Endodermal cell (in vitro differentiated cells): ENCODE measurements around the gene WNK2. TPM values are rescaled to one million over a fixed set of nuclear protein-coding genes. Genes with fewer than 3 reads are reported as not detected.

Source experiments
- DNase-seq: peaks from one replicate; pipeline ENCODE4 v3.0.0-alpha.2; 2017
- H3K27ac ChIP-seq: 2 replicates; pipeline ENCODE4 v1.5.1; 2013; ENCODE audit warnings: mild to moderate bottlenecking, low read depth, low read length, moderate library complexity
- H3K27me3 ChIP-seq: 2 replicates; pipeline ENCODE4 v1.6.1; 2013; ENCODE audit warnings: mild to moderate bottlenecking, low read length, moderate library complexity; ENCODE audit not compliant: insufficient read depth, control insufficient read depth, poor library complexity, severe bottlenecking
- H3K36me3 ChIP-seq: 2 replicates; pipeline ENCODE4 v1.7.0; 2013; ENCODE audit warnings: mild to moderate bottlenecking, low read length, moderate library complexity; ENCODE audit not compliant: control insufficient read depth, insufficient read depth
- H3K4me1 ChIP-seq: one replicate; pipeline ENCODE4 v1.7.0; 2013; ENCODE audit warnings: low read length; ENCODE audit not compliant: control insufficient read depth, insufficient read depth
- H3K4me3 ChIP-seq: 2 replicates; pipeline ENCODE4 v1.5.1; 2013; ENCODE audit warnings: mild to moderate bottlenecking, low read length, moderate library complexity
- H3K9ac ChIP-seq: 2 replicates; pipeline ENCODE4 v1.6.1; 2013; ENCODE audit warnings: mild to moderate bottlenecking, low read length, moderate library complexity; ENCODE audit not compliant: poor library complexity, severe bottlenecking; ENCODE audit errors: extremely low read depth
- H3K9me3 ChIP-seq: 2 replicates; pipeline ENCODE4 v1.6.1; 2013; ENCODE audit warnings: mild to moderate bottlenecking, low read length, moderate library complexity; ENCODE audit not compliant: control insufficient read depth
- H3K27ac Mint-ChIP-seq: 2 replicates; pipeline ENCODE4 v1.8.0; 2020; ENCODE audit warnings: mixed read lengths
- H3K27me3 Mint-ChIP-seq: 2 replicates; pipeline ENCODE4 v1.8.0; 2021; ENCODE audit warnings: mild to moderate bottlenecking, mixed read lengths; ENCODE audit not compliant: insufficient read depth
- H3K36me3 Mint-ChIP-seq: 2 replicates; pipeline ENCODE4 v1.8.0; 2020; ENCODE audit warnings: low read depth, mixed read lengths
- H3K4me1 Mint-ChIP-seq: 2 replicates; pipeline ENCODE4 v1.8.0; 2020; ENCODE audit warnings: mixed read lengths
- H3K4me3 Mint-ChIP-seq: 2 replicates; pipeline ENCODE4 v1.8.0; 2020; ENCODE audit warnings: mild to moderate bottlenecking, moderate library complexity, mixed read lengths
- H3K9me3 Mint-ChIP-seq: 2 replicates; pipeline ENCODE4 v1.8.0; 2020; ENCODE audit warnings: mild to moderate bottlenecking, mixed read lengths
- CTCF ChIP-seq: fragments of 200-600 bp; sonication (generic); conservative IDR thresholded peaks from 2 replicates; pipeline ENCODE4 v1.5.0; 2021; ENCODE audit warnings: antibody characterized with exemption, mild to moderate bottlenecking
- WGBS, 2 experiments: methylation state at CpG; one replicate each; pipeline versions ENCODE4 v1.1.5 to v1.1.7; 2013; ENCODE audit warnings: missing lambda C conversion rate in 2 of 2, mixed read lengths in 1 of 2; ENCODE audit not compliant: insufficient coverage in 1 of 2, insufficient read length in 1 of 2; 5-methylcytosine and 5-hydroxymethylcytosine counted together
- total RNA-seq, 2 donors: library from RNA; stranded (reverse); fragmentation: NEBNext Ultra II Directional in 1 of 2; extraction: Animal tissue kit (Norgen Biotek cat#: 25700) in 1 of 2; gene quantifications; 2 replicates in 1 of 2; 3 replicates in 1 of 2; pipeline ENCODE4 v1.2.1, GENCODE V29; 2021

Gene WNK2
- total RNA-seq, 2 donors from 2014 or later: 46.1 to 48.8 TPM

DNA sequence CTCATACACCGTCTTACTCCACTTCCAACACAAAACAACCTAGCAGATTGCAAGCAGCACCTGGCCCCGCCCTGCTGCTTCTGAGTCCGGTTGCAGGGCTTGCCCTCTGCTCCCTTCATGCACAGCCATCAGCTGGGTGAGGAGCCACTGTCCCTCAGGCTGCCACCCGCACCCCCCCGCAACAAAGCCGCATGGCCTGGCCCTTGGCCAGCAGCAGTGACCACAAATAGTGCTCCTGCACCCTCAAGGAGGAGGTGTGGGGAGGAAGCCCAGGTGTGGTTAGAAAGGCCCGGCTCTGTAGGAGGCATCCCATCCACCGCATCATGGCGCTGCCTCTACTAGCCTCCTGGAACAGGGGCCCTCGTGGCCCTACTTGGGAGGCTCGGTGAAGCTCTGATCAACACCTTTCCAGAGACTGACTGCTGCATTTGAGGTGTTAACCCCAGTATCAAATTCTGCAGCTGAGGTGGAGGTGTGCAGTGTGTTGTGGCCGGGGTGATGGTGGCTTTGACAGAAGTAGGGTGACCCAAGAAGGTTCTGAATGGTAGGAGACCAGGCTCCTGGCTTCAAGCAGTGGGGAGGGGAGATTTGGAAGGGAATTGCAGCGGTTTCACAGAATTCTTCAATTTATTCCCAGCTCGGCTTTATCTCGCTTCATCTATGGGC, 52.7 kb downstream of the WNK2 start:
- H3K9me3 ChIP-seq: no peaks in the 10 kb centered on the region
- Mint-ChIP-seq H3K9me3 (no peaks in the 10 kb centered on the region), H3K36me3 (peaks cover 4% of the 10 kb centered on the region), H3K27ac (no peak overlapping the region), H3K4me1 (no peaks in the 10 kb centered on the region), H3K27me3 (no peaks in the 10 kb centered on the region), H3K4me3 (no peak overlapping the region)
- TF ChIP-seq CTCF: no peak
- no peaks in the 10 kb centered on the region for H3K36me3 ChIP-seq
- no peaks in the 10 kb centered on the region for H3K4me1 ChIP-seq
- no peak overlapping the region for H3K27ac ChIP-seq
- no peaks in the 10 kb centered on the region for H3K27me3 ChIP-seq
- no peak overlapping the region for H3K9ac ChIP-seq
- WGBS, 2 experiments: 91 to 98% methylated on average over 10 to 15 of the region's 15 CpGs
- DNase-seq: no peak
- no peak overlapping the region for H3K4me3 ChIP-seq

DNA sequence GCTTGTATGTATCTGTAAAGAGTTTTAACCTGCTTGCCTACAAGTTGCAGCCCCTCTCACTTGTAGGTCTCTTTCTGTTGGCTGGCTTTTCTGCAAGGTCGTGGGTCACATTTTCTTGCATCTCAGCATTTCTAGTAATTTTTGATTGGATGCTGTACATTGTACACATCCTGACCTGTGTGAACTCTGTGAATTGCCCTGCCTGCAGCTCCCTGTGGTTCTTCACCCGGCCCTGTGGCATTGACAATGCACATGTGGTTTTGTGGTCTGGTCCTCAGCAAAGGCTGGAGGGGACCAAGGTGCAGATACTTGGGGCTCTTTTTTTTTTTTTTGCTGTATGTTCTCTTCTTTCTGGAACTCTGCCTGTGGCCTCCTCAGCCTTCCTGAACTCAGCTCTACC, 53.6 kb downstream of the WNK2 start:
- H3K9me3 Mint-ChIP-seq: no peaks in the 10 kb centered on the region
- no peaks in the 10 kb centered on the region for H3K9me3 ChIP-seq
- 82% methylated on average over 2 of the region's 2 CpGs; no CpG with 5 or more reads in 1 of the 2 experiments for WGBS, 2 experiments
- no peak for DNase-seq
- no peak overlapping the region for H3K27ac ChIP-seq
- H3K4me3 Mint-ChIP-seq: no peak overlapping the region
- H3K4me1 ChIP-seq: no peaks in the 10 kb centered on the region
- H3K4me1 Mint-ChIP-seq: no peaks in the 10 kb centered on the region
- peaks cover 4% of the 10 kb centered on the region for H3K36me3 Mint-ChIP-seq
- no peak overlapping the region for H3K9ac ChIP-seq
- H3K36me3 ChIP-seq: no peaks in the 10 kb centered on the region
- H3K27ac Mint-ChIP-seq: no peak overlapping the region
- TF ChIP-seq CTCF: no peak
- H3K27me3 Mint-ChIP-seq: no peaks in the 10 kb centered on the region
- no peaks in the 10 kb centered on the region for H3K27me3 ChIP-seq
- H3K4me3 ChIP-seq: no peak overlapping the region

- no peaks in the 10 kb centered on the region for H3K9me3 Mint-ChIP-seq
- Histone ChIP-seq H3K9me3 (no peaks in the 10 kb centered on the region), H3K27ac (no peak overlapping the region), H3K4me3 (no peak overlapping the region), H3K9ac (no peak overlapping the region), H3K4me1 (no peaks in the 10 kb centered on the region), H3K36me3 (no peaks in the 10 kb centered on the region), H3K27me3 (no peaks in the 10 kb centered on the region)
- H3K4me3 Mint-ChIP-seq: no peak overlapping the region
- H3K27me3 Mint-ChIP-seq: no peaks in the 10 kb centered on the region
- H3K4me1 Mint-ChIP-seq: no peaks in the 10 kb centered on the region
- no peak overlapping the region for H3K27ac Mint-ChIP-seq
- WGBS, 2 experiments: 94 to 98% methylated on average over 10 to 19 of the region's 19 CpGs
- H3K36me3 Mint-ChIP-seq: peaks cover 4% of the 10 kb centered on the region
- no peak for TF ChIP-seq CTCF
- no peak for DNase-seq
These were observed 55.3 kb downstream of the WNK2 start for GRCh38 chr9:93238953-93239925.
